ENCODE measurements around the gene PROX2.

Gene PROX2

DNA sequence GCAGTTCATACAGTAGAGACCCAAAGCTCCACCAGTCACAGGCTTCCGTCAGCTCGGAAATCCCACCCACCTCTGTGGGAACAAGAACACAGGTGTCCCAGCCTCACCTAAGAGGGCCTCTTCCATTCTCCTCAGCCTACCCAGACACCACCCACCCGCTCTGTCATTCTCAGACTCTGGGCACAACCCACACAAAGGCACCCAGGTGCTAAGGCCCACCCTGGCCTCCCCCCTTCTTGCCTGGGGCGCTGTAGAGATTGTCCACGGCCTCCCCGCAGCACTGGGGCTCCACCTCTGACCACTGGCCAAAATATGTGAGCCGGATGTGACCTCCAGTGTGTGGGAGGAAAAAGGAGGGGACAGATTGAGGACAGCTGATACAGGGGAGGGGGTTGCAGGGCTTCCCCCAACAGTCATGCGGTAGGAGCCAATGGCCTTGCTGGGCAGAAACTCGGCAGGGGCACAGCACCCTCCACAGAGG is 33.0 kb upstream of the PROX2 start:
- no peak overlapping the region for H3K27ac ChIP-seq
- H3K4me1 ChIP-seq (ENCODE audit: control insufficient read depth in 1 of 2, insufficient read depth in 1 of 2, low read depth in 1 of 2, low read length in 1 of 2): no peaks in the 10 kb centered on the region
- no peaks in the 10 kb centered on the region for H3K9me3 ChIP-seq
- TF ChIP-seq CTCF (IDR thresholded peaks at IDR 0.05): no peak
- H3K36me3 ChIP-seq: peaks cover 30% of the 10 kb centered on the region
- H3K27me3 ChIP-seq: no peaks in the 10 kb centered on the region
- no peak overlapping the region for H3K4me3 ChIP-seq (ENCODE audit: low read depth in 1 of 2, low read length in 1 of 2)

DNA sequence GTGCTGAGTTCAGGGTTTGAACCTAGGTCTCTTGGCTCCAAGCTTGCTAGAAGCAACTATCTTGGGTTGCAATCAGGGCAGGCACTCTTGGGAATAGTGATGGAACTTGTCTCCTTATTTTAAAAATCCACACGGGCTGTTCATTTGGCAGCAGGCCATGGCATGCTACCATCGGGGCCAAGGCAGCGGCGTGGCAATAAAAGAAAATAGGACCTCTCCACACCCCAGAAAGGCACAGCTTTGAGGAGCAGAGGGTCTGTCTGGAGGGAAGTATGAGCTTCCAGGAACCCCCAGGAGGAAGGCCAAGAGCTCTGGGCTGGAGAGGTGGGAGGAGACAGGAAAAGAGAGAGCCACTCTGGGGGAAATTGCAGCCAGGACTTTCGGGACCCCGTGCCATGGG is 31.8 kb upstream of the PROX2 start:
- no peak overlapping the region for H3K27ac ChIP-seq
- no peaks in the 10 kb centered on the region for H3K27me3 ChIP-seq
- H3K4me1 ChIP-seq (ENCODE audit: control insufficient read depth in 1 of 2, insufficient read depth in 1 of 2, low read depth in 1 of 2, low read length in 1 of 2): no peaks in the 10 kb centered on the region
- H3K4me3 ChIP-seq (ENCODE audit: low read depth in 1 of 2, low read length in 1 of 2): no peak overlapping the region
- no peak for TF ChIP-seq CTCF (IDR thresholded peaks at IDR 0.05)
- peaks cover 41% of the 10 kb centered on the region for H3K36me3 ChIP-seq
- H3K9me3 ChIP-seq: no peaks in the 10 kb centered on the region

DNA sequence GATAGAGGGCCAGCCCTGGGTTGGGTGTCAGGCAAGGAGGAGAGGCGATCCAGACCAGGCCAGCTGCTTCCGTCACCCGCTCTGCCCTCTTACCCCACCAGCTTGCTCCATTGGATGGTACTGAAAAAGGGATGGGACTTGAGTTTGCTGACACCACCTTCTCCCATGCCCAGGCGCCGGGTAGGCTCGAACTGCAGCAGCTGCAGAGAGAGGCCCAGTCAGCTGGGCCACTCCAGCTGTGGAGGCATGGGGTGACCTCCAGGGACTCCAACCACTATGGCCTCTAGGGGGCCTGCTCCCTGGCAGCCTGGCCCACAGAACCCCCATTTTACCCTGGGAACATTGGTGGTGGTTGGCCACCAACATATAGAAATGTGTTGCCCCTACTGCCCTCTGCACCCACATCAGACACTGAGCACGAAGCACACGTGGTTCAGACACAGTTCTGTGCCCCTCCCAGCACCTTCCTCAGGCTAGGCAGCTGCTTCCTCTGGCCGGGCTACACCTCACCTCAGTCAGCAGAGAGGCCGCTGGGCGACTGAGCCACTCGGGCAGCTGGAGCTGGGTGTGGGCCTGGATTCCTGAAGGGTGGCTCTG is 31.1 kb upstream of the PROX2 start:
- Histone ChIP-seq H3K27ac (no peak overlapping the region), H3K36me3 (peaks cover 48% of the 10 kb centered on the region), H3K4me3 (ENCODE audit: low read depth in 1 of 2, low read length in 1 of 2) (no peak overlapping the region), H3K9me3 (no peaks in the 10 kb centered on the region), H3K27me3 (no peaks in the 10 kb centered on the region), H3K4me1 (ENCODE audit: control insufficient read depth in 1 of 2, insufficient read depth in 1 of 2, low read depth in 1 of 2, low read length in 1 of 2) (no peaks in the 10 kb centered on the region)
- TF ChIP-seq CTCF (IDR thresholded peaks at IDR 0.05): no peak

- H3K36me3 ChIP-seq: peaks cover 62% of the 10 kb centered on the region
- no peaks in the 10 kb centered on the region for H3K9me3 ChIP-seq
- H3K4me1 ChIP-seq (ENCODE audit: control insufficient read depth in 1 of 2, insufficient read depth in 1 of 2, low read depth in 1 of 2, low read length in 1 of 2): no peaks in the 10 kb centered on the region
- no peak overlapping the region for H3K27ac ChIP-seq
- H3K4me3 ChIP-seq (ENCODE audit: low read depth in 1 of 2, low read length in 1 of 2): no peak overlapping the region
- no peaks in the 10 kb centered on the region for H3K27me3 ChIP-seq
- TF ChIP-seq CTCF (IDR thresholded peaks at IDR 0.05): peak; percentile 83
These were observed 29.7 kb upstream of the PROX2 start for GRCh38 chr14:74905595-74906142.

GRCh38 chr14:74904635-74905503 is 28.9 kb upstream of the PROX2 start:
- Histone ChIP-seq H3K27me3 (no peaks in the 10 kb centered on the region), H3K27ac (no peak overlapping the region), H3K36me3 (peaks cover 70% of the 10 kb centered on the region), H3K4me1 (ENCODE audit: control insufficient read depth in 1 of 2, insufficient read depth in 1 of 2, low read depth in 1 of 2, low read length in 1 of 2) (no peaks in the 10 kb centered on the region), H3K4me3 (ENCODE audit: low read depth in 1 of 2, low read length in 1 of 2) (no peak overlapping the region), H3K9me3 (no peaks in the 10 kb centered on the region)
- no peak for TF ChIP-seq CTCF (IDR thresholded peaks at IDR 0.05)
